HG02840 (cell line): Measurements from ENCODE around the gene SAT2.

Experiments used
- ATAC-seq: cut with Tn5 transposase; IDR thresholded peaks from one replicate; pipeline ENCODE4 v1.9.1; 2021; ENCODE audit warnings: mild to moderate bottlenecking, moderate library complexity, moderate number of reproducible peaks; ENCODE audit not compliant: unreplicated experiment, low FRiP score

Gene SAT2

DNA sequence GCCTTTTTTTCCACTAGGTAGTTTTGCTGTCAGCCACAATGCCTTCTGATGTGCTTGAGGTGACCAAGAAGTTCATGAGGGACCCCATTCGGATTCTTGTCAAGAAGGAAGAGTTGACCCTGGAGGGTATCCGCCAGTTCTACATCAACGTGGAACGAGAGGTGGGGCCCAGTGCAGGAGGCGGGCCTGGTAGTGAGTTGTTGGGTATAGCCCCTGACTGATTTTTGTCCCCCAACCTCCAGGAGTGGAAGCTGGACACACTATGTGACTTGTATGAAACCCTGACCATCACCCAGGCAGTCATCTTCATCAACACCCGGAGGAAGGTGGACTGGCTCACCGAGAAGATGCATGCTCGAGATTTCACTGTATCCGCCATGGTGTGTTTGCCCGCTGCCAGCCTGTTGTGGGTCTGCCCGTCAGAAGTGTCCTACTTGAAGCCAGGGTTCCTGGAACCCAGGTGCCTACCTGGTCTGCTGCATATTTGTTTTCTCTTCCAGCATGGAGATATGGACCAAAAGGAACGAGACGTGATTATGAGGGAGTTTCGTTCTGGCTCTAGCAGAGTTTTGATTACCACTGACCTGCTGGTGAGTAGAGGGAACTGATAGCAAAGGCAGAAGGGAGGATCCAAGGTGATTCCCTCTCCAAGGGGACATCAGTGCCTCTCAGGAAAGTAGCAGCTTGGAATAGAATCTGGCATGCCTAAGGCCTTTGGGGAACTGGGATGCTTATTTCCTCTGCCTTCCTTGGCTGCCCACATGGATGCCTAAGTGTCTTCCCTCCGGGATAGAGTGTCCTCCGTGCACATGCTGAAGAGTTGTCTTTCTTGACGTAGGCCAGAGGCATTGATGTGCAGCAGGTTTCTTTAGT lies 50.1 kb downstream of the SAT2 start:
- no peak for ATAC-seq

DNA sequence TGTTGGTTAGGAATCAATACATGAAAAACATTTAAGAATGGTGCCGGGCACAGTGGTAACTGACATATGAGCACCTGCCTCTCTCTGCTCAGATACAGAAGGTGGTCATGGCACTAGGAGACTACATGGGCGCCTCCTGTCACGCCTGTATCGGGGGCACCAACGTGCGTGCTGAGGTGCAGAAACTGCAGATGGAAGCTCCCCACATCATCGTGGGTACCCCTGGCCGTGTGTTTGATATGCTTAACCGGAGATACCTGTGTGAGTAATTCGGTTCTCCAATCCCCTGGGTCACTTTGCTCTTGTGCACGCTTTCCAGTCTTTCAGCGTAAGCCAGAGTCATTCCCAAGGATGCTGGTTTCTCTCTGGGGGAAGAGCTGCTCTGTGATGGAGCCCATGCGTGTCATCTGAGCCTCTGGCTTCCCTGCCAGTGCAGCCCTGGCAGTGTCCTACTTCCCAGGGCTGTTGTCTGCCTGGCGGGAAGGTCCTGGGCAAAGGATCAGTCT lies 51.1 kb downstream of the SAT2 start:
- ATAC-seq = no peak
